Stimulated activated memory B cell treated with anti-CD40 and anti-IgM and Interleukin-4, amounts not matched to agents 10 μg/mL and 1 μg/mL and 100 μg/mL, for 72 hours (primary cell): Measurements from ENCODE around the gene KHDC4.

Experiments used
- ATAC-seq: fragments of 150-1000 bp; cut with Tn5 transposase; 2 replicates; pipeline ENCODE4 v1.10.0; 2021
- H3K27ac Mint-ChIP-seq: one replicate; pipeline ENCODE4 v1.8.0; 2022; ENCODE audit warnings: mild to moderate bottlenecking, mixed read lengths
- H3K27me3 Mint-ChIP-seq: one replicate; pipeline ENCODE4 v1.8.0; 2022; ENCODE audit warnings: mixed read lengths
- H3K36me3 Mint-ChIP-seq: one replicate; pipeline ENCODE4 v1.8.0; 2022; ENCODE audit warnings: mixed read lengths
- H3K4me1 Mint-ChIP-seq: one replicate; pipeline ENCODE4 v1.8.0; 2022; ENCODE audit warnings: mixed read lengths
- H3K4me3 Mint-ChIP-seq: one replicate; pipeline ENCODE4 v1.8.0; 2022; ENCODE audit warnings: mild to moderate bottlenecking, moderate library complexity, mixed read lengths
- H3K9me3 Mint-ChIP-seq: one replicate; pipeline ENCODE4 v1.8.0; 2022; ENCODE audit warnings: mixed read lengths

Gene KHDC4

GRCh38 chr1:155882766-155883165 is 51.4 kb downstream of the KHDC4 start:
- Mint-ChIP-seq H3K4me1 (peaks cover 6% of the 10 kb centered on the region), H3K27me3 (no peaks in the 10 kb centered on the region), H3K36me3 (no peaks in the 10 kb centered on the region), H3K9me3 (no peaks in the 10 kb centered on the region), H3K4me3 (no peak overlapping the region), H3K27ac (peak overlapping the region; percentile 36)
- ATAC-seq = no peak

GRCh38 chr1:155882235-155882634 is 52.0 kb downstream of the KHDC4 start:
- peak; percentile 77 for ATAC-seq
- no peak overlapping the region for H3K4me3 Mint-ChIP-seq
- no peaks in the 10 kb centered on the region for H3K9me3 Mint-ChIP-seq
- no peaks in the 10 kb centered on the region for H3K36me3 Mint-ChIP-seq
- H3K27ac Mint-ChIP-seq = peak overlapping the region; percentile 36
- no peaks in the 10 kb centered on the region for H3K27me3 Mint-ChIP-seq
- peaks cover 6% of the 10 kb centered on the region for H3K4me1 Mint-ChIP-seq

GRCh38 chr1:155880950-155881349 is 53.3 kb downstream of the KHDC4 start:
- Mint-ChIP-seq H3K27ac (no peak overlapping the region), H3K9me3 (no peaks in the 10 kb centered on the region)
- ATAC-seq = no peak

GRCh38 chr1:155880251-155880650 is 54.0 kb downstream of the KHDC4 start:
- Mint-ChIP-seq H3K27me3 (no peaks in the 10 kb centered on the region), H3K4me3 (no peak overlapping the region), H3K36me3 (no peaks in the 10 kb centered on the region), H3K27ac (no peak overlapping the region), H3K9me3 (no peaks in the 10 kb centered on the region), H3K4me1 (peaks cover 6% of the 10 kb centered on the region)
- ATAC-seq = no peak

More at GRCh38 chr1:155880950-155881349, 53.3 kb downstream of the KHDC4 start:
- Mint-ChIP-seq H3K4me3 (no peak overlapping the region), H3K36me3 (no peaks in the 10 kb centered on the region), H3K4me1 (peaks cover 6% of the 10 kb centered on the region), H3K27me3 (no peaks in the 10 kb centered on the region)

GRCh38 chr1:155877945-155878344 is 56.3 kb downstream of the KHDC4 start:
- no peak for ATAC-seq
- no peaks in the 10 kb centered on the region for H3K36me3 Mint-ChIP-seq
- no peak overlapping the region for H3K4me3 Mint-ChIP-seq
- no peaks in the 10 kb centered on the region for H3K9me3 Mint-ChIP-seq
- H3K4me1 Mint-ChIP-seq = peaks cover 6% of the 10 kb centered on the region
- H3K27ac Mint-ChIP-seq = no peak overlapping the region
- no peaks in the 10 kb centered on the region for H3K27me3 Mint-ChIP-seq

- H3K9me3 Mint-ChIP-seq = no peaks in the 10 kb centered on the region
- no peaks in the 10 kb centered on the region for H3K4me1 Mint-ChIP-seq
- no peak overlapping the region for H3K27ac Mint-ChIP-seq
- H3K27me3 Mint-ChIP-seq = no peaks in the 10 kb centered on the region
- no peak for ATAC-seq
- H3K4me3 Mint-ChIP-seq = no peak overlapping the region
- H3K36me3 Mint-ChIP-seq = no peaks in the 10 kb centered on the region
Measured at GRCh38 chr1:155873860-155874259, 60.4 kb downstream of the KHDC4 start.

DNA sequence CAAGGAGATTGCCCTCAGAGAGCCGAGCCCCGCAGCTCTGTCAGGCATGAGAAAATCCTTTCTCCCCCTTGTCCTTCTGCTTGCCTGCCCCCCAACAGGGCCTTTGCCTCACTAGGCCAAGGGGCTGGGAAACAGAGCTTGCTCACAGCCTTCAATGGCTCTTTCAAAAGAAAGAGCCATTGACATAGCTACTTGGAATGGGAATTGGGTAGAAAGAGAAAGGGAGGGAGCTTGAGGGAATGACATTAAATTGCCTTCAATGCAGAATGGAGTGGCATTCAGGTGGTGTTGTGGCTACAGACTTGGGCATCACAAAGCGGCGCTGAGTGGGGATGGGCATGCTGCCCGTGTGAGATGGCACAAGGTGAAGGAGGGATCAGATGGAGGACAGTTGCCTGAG is 61.7 kb downstream of the KHDC4 start:
- Mint-ChIP-seq H3K4me3 (no peak overlapping the region), H3K36me3 (no peaks in the 10 kb centered on the region), H3K27me3 (no peaks in the 10 kb centered on the region), H3K4me1 (no peaks in the 10 kb centered on the region), H3K27ac (no peak overlapping the region), H3K9me3 (no peaks in the 10 kb centered on the region)
- ATAC-seq = no peak

GRCh38 chr1:155871390-155871789 is 62.8 kb downstream of the KHDC4 start:
- H3K27me3 Mint-ChIP-seq = no peaks in the 10 kb centered on the region
- ATAC-seq = no peak
- no peak overlapping the region for H3K27ac Mint-ChIP-seq
- no peaks in the 10 kb centered on the region for H3K4me1 Mint-ChIP-seq
- H3K9me3 Mint-ChIP-seq = no peaks in the 10 kb centered on the region
- H3K4me3 Mint-ChIP-seq = no peak overlapping the region
- H3K36me3 Mint-ChIP-seq = no peaks in the 10 kb centered on the region

GRCh38 chr1:155867766-155868165 is 66.4 kb downstream of the KHDC4 start:
- peaks cover 2% of the 10 kb centered on the region for H3K27me3 Mint-ChIP-seq
- no peak for ATAC-seq
- H3K36me3 Mint-ChIP-seq = no peaks in the 10 kb centered on the region
- H3K27ac Mint-ChIP-seq = no peak overlapping the region
- no peaks in the 10 kb centered on the region for H3K9me3 Mint-ChIP-seq
- no peak overlapping the region for H3K4me3 Mint-ChIP-seq
- H3K4me1 Mint-ChIP-seq = no peaks in the 10 kb centered on the region

GRCh38 chr1:155864393-155864792 is 69.8 kb downstream of the KHDC4 start:
- H3K4me1 Mint-ChIP-seq = peaks cover 8% of the 10 kb centered on the region
- H3K4me3 Mint-ChIP-seq = no peak overlapping the region
- ATAC-seq = no peak
- no peaks in the 10 kb centered on the region for H3K9me3 Mint-ChIP-seq
- H3K27me3 Mint-ChIP-seq = peaks cover 21% of the 10 kb centered on the region
- H3K36me3 Mint-ChIP-seq = no peaks in the 10 kb centered on the region
- no peak overlapping the region for H3K27ac Mint-ChIP-seq
